H9 (cell line): ENCODE data around the gene C12orf50. TPM values are rescaled to one million over a fixed set of nuclear protein-coding genes. Genes with fewer than 3 reads are reported as not detected.

Source experiments
- DNase-seq: peaks from one replicate; pipeline ENCODE4 v3.0.0-alpha.2; 2017
- H2AFZ ChIP-seq: one replicate; pipeline ENCODE4 v1.6.1; 2013; ENCODE audit warnings: mild to moderate bottlenecking, low read length, control low read depth, moderate library complexity
- H2AK5ac ChIP-seq: 2 replicates; pipeline ENCODE4 v1.6.1; 2013; ENCODE audit warnings: low read length, control low read depth, mixed read lengths; ENCODE audit not compliant: insufficient read length
- H2BK120ac ChIP-seq: one replicate; pipeline ENCODE4 v1.6.1; 2013; ENCODE audit warnings: low read depth, mild to moderate bottlenecking, low read length, control low read depth, inconsistent platforms; ENCODE audit not compliant: poor library complexity, severe bottlenecking
- H2BK12ac ChIP-seq: 2 replicates; pipeline ENCODE4 v1.6.1; 2013; ENCODE audit warnings: low read length, control low read depth, mixed read lengths, low read depth; ENCODE audit not compliant: insufficient read length
- H2BK15ac ChIP-seq: 2 replicates; pipeline ENCODE4 v1.6.1; 2013; ENCODE audit warnings: low read depth, low read length, control low read depth
- H2BK20ac ChIP-seq: one replicate; pipeline ENCODE4 v1.6.1; 2013; ENCODE audit warnings: low read depth, mild to moderate bottlenecking, low read length, control low read depth, inconsistent platforms; ENCODE audit not compliant: poor library complexity, severe bottlenecking
- H2BK5ac ChIP-seq: 2 replicates; pipeline ENCODE4 v1.6.1; 2013; ENCODE audit warnings: low read length, control low read depth, mixed read lengths; ENCODE audit not compliant: insufficient read length
- H3K14ac ChIP-seq: 2 replicates; pipeline ENCODE4 v1.6.1; 2013; ENCODE audit warnings: low read length, control low read depth; ENCODE audit not compliant: insufficient read depth
- H3K18ac ChIP-seq: 2 replicates; pipeline ENCODE4 v1.6.1; 2013; ENCODE audit warnings: low read depth, mild to moderate bottlenecking, mixed read lengths, low read length, control low read depth; ENCODE audit not compliant: insufficient read length
- H3K23ac ChIP-seq: 2 replicates; pipeline ENCODE4 v1.6.1; 2013; ENCODE audit warnings: low read length, control low read depth, mixed read lengths, low read depth; ENCODE audit not compliant: insufficient read length
- H3K23me2 ChIP-seq: 2 replicates; pipeline ENCODE4 v1.6.1; 2013; ENCODE audit warnings: low read depth, mild to moderate bottlenecking, mixed read lengths, low read length, control low read depth; ENCODE audit not compliant: insufficient read length, poor library complexity, severe bottlenecking
- H3K27ac ChIP-seq: 2 replicates; pipeline ENCODE4 v1.5.1; 2013; ENCODE audit warnings: low read length, control low read depth, mixed read lengths, low read depth; ENCODE audit not compliant: insufficient read length
- H3K27me3 ChIP-seq: 2 replicates; pipeline ENCODE4 v1.6.1; 2013; ENCODE audit warnings: low read length, control low read depth, inconsistent platforms; ENCODE audit not compliant: insufficient read depth
- H3K4ac ChIP-seq: 2 replicates; pipeline ENCODE4 v1.6.1; 2013; ENCODE audit warnings: low read depth, mild to moderate bottlenecking, control low read depth, inconsistent platforms, low read length, moderate library complexity
- H3K4me1 ChIP-seq: 2 replicates; pipeline ENCODE4 v1.6.1; 2013; ENCODE audit warnings: low read length, control low read depth, inconsistent platforms; ENCODE audit not compliant: insufficient read depth
- H3K4me2 ChIP-seq: 2 replicates; pipeline ENCODE4 v1.6.1; 2013; ENCODE audit warnings: low read length, control low read depth, mixed read lengths; ENCODE audit not compliant: insufficient read length, insufficient read depth
- H3K56ac ChIP-seq: 2 replicates; pipeline ENCODE4 v1.6.1; 2013; ENCODE audit warnings: low read depth, mild to moderate bottlenecking, mixed read lengths, low read length, control low read depth; ENCODE audit not compliant: insufficient read length
- H3K79me1 ChIP-seq: 2 replicates; pipeline ENCODE4 v1.6.1; 2013; ENCODE audit warnings: low read depth, mild to moderate bottlenecking, moderate library complexity, low read length, control low read depth, inconsistent platforms; ENCODE audit not compliant: insufficient read depth, poor library complexity, severe bottlenecking
- H3K79me2 ChIP-seq: 2 replicates; pipeline ENCODE4 v1.6.1; 2013; ENCODE audit warnings: low read length, control low read depth, inconsistent platforms; ENCODE audit not compliant: insufficient read depth
- H3K9ac ChIP-seq: 2 replicates; pipeline ENCODE4 v1.6.1; 2013; ENCODE audit warnings: low read length, control low read depth, mixed read lengths; ENCODE audit not compliant: insufficient read length; ENCODE audit errors: extremely low read depth
- H3K9me3 ChIP-seq: one replicate; pipeline ENCODE4 v1.6.1; 2013; ENCODE audit warnings: low read depth, low read length, inconsistent platforms; ENCODE audit not compliant: control insufficient read depth
- H3T11ph ChIP-seq: one replicate; pipeline ENCODE4 v1.6.1; 2013; ENCODE audit warnings: mild to moderate bottlenecking, low read length, control low read depth, inconsistent platforms
- H4K20me1 ChIP-seq: one replicate; pipeline ENCODE4 v1.6.1; 2013; ENCODE audit not compliant: control insufficient read depth, insufficient read length, insufficient read depth
- H4K5ac ChIP-seq: 2 replicates; pipeline ENCODE4 v1.6.1; 2013; ENCODE audit warnings: low read depth, mild to moderate bottlenecking, mixed read lengths, low read length, control low read depth; ENCODE audit not compliant: insufficient read length
- H4K8ac ChIP-seq: replicated peaks from 2 replicates; pipeline ENCODE4 v1.6.1; 2013; ENCODE audit warnings: low read length, control low read depth, mixed read lengths, low read depth; ENCODE audit not compliant: insufficient read length
- H4K91ac ChIP-seq: 2 replicates; pipeline ENCODE4 v1.6.1; 2013; ENCODE audit warnings: low read depth, mild to moderate bottlenecking, moderate library complexity, mixed read lengths, low read length, control low read depth; ENCODE audit not compliant: insufficient read length
- H3K27ac Mint-ChIP-seq, 3 experiments: 2 replicates in 2 of 3; 3 replicates in 1 of 3; pipeline ENCODE4 v1.8.0; 2020 to 2021; ENCODE audit warnings: mixed read lengths in 3 of 3, mild to moderate bottlenecking in 1 of 3, moderate library complexity in 1 of 3
- H3K27me3 Mint-ChIP-seq: 2 replicates; pipeline ENCODE4 v1.8.0; 2021; ENCODE audit warnings: low read depth, mild to moderate bottlenecking, moderate library complexity, mixed read lengths
- H3K36me3 Mint-ChIP-seq, 3 experiments: 2 replicates in 2 of 3; 3 replicates in 1 of 3; pipeline ENCODE4 v1.8.0; 2020 to 2021; ENCODE audit warnings: low read depth in 3 of 3, mixed read lengths in 3 of 3; ENCODE audit not compliant: insufficient read depth in 1 of 3
- H3K4me1 Mint-ChIP-seq, 2 experiments: 2 replicates each; pipeline ENCODE4 v1.8.0; 2020; ENCODE audit warnings: mixed read lengths in 2 of 2
- H3K4me3 Mint-ChIP-seq, 2 experiments: 2 replicates in 1 of 2; 3 replicates in 1 of 2; pipeline ENCODE4 v1.8.0; 2020 to 2021; ENCODE audit warnings: mild to moderate bottlenecking in 2 of 2, mixed read lengths in 2 of 2, moderate library complexity in 1 of 2
- H3K9me3 Mint-ChIP-seq, 2 experiments: 2 replicates in 1 of 2; 3 replicates in 1 of 2; pipeline ENCODE4 v1.8.0; 2020; ENCODE audit warnings: mild to moderate bottlenecking in 2 of 2, mixed read lengths in 2 of 2, moderate library complexity in 1 of 2
- CTCF ChIP-seq: fragments of 200-600 bp; sonication (generic); conservative IDR thresholded peaks from 3 replicates; pipeline ENCODE4 v1.8.0; 2021; ENCODE audit warnings: antibody characterized with exemption, mild to moderate bottlenecking
- WGBS: extraction: QIAGEN DNeasy Blood & Tissue Kit; methylation state at CpG from one replicate; pipeline ENCODE4 v1.1.7; 2013; ENCODE audit warnings: missing lambda C conversion rate, low lambda C conversion rate, mixed read lengths; ENCODE audit not compliant: insufficient read length; ENCODE audit errors: extremely low coverage; 5-methylcytosine and 5-hydroxymethylcytosine counted together
- total RNA-seq: library from RNA; stranded (reverse); gene quantifications from 2 replicates; pipeline ENCODE4 v1.2.1, GENCODE V29; 2021

Gene C12orf50
- total RNA-seq, 1 experiment from 2014 or later, result 0.17 TPM

- no peaks in the 10 kb centered on the region for H3K79me2 ChIP-seq
- H4K8ac ChIP-seq, result no peak overlapping the region
- H3K56ac ChIP-seq, result no peak overlapping the region
- H4K5ac ChIP-seq, result no peak overlapping the region
- TF ChIP-seq CTCF, result no peak
- no peak overlapping the region for H2AK5ac ChIP-seq
- H3K27me3 ChIP-seq, result no peaks in the 10 kb centered on the region
- no peak overlapping the region for H2BK120ac ChIP-seq
- H4K91ac ChIP-seq, result no peak overlapping the region
- no peak overlapping the region for H3K4ac ChIP-seq
- no peak overlapping the region for H2BK5ac ChIP-seq
- H3K79me1 ChIP-seq, result no peaks in the 10 kb centered on the region
- H2AFZ ChIP-seq, result no peak overlapping the region
- Mint-ChIP-seq H3K36me3 (peaks cover 0 to 2% (median 0%) of the 10 kb centered on the region in 3 experiments; a peak in 1 of 7 replicates), H3K4me3 (no peak overlapping the region), H3K9me3 (peaks cover 4 to 12% of the 10 kb centered on the region in 2 experiments; a peak in 3 of 5 replicates), H3K27ac (no peak overlapping the region), H3K4me1 (no peaks in the 10 kb centered on the region), H3K27me3 (no peaks in the 10 kb centered on the region)
- no CpG with 5 or more reads among the region's 2 CpGs for WGBS
- no peaks in the 10 kb centered on the region for H4K20me1 ChIP-seq
- H3K18ac ChIP-seq, result no peak overlapping the region
- H3K14ac ChIP-seq, result no peak overlapping the region
- no peaks in the 10 kb centered on the region for H3K23me2 ChIP-seq
- no peak overlapping the region for H2BK20ac ChIP-seq
- H3K9ac ChIP-seq, result no peak overlapping the region
- no peak for DNase-seq
- H3K4me1 ChIP-seq, result no peaks in the 10 kb centered on the region
- H2BK15ac ChIP-seq, result no peak overlapping the region
- no peak overlapping the region for H3K27ac ChIP-seq
- no peak overlapping the region for H3K4me2 ChIP-seq
- H3K9me3 ChIP-seq, result no peaks in the 10 kb centered on the region
- H3T11ph ChIP-seq, result no peak overlapping the region
- no peak overlapping the region for H3K23ac ChIP-seq
- H2BK12ac ChIP-seq, result no peak overlapping the region
These were observed 27.9 kb downstream of the C12orf50 start for GRCh38 chr12:88001327-88001726.
